Measurements from ENCODE around the gene CTXN3.

The CTXN3 gene

DNA sequence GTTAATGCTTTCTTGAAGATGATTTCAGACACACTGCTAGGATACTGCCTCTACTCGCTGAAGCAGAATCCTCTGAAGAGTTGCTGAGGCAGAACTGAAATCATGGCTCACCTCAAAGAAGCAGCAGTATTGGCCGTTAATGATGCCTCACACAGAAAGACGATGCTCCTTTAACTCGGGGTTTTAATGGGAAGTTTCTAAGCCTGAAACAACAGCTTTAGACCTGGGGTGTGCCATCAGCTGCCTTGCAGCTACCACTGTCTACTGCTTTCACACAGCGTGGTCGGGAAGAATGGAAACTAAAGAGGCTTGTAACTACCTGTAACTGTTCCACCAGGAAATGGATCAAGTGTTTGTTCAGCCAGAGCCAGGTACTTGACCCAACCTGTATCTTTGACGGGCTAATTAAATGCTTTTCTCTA is at the start of gene CTXN3:
Gene CTXN3, plus strand, starts transcription at position 65 of the 422 bp plus-strand sequence. CDS start 8,440 bp downstream, outside the sequence.
- no peak within 1 kb of the TSS for H3K4me3 ChIP-seq (ENCODE audit: low read depth, low read length)
- POLR2A ChIA-PET = no interaction called here
- no peak for DNase-seq (ENCODE audit: low read depth, low spot score)
- CTCF ChIA-PET = no interaction called here
- TF ChIP-seq, protein P1, sequence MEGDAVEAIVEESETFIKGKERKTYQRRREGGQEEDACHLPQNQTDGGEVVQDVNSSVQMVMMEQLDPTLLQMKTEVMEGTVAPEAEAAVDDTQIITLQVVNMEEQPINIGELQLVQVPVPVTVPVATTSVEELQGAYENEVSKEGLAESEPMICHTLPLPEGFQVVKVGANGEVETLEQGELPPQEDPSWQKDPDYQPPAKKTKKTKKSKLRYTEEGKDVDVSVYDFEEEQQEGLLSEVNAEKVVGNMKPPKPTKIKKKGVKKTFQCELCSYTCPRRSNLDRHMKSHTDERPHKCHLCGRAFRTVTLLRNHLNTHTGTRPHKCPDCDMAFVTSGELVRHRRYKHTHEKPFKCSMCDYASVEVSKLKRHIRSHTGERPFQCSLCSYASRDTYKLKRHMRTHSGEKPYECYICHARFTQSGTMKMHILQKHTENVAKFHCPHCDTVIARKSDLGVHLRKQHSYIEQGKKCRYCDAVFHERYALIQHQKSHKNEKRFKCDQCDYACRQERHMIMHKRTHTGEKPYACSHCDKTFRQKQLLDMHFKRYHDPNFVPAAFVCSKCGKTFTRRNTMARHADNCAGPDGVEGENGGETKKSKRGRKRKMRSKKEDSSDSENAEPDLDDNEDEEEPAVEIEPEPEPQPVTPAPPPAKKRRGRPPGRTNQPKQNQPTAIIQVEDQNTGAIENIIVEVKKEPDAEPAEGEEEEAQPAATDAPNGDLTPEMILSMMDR (IDR thresholded peaks at IDR 0.05; ENCODE audit: insufficient read depth, low read length, missing control alignments) = no peak

DNA sequence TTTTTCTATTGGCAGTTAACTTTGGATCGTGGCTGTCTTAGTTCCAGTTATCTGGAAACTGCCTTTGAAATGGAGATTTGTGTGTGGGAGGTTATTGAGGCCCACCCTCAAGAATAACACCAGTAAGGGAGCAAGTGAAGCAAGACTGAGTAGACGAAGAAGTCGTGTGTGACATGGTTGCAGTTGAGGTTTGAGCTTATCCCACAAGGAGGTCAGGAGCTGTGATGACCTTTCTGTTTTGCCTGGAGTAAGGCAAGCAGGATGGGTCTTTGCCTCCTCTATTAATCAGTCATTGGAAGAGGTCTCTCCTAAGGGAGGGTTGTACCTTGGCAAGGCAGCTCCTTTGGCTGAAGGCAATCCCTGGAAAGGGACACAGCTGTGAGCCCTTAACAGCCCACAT is 49.6 kb upstream of the CTXN3 start:
- H3K4me3 ChIP-seq (ENCODE audit: low read depth, low read length) = no peak overlapping the region
- CTCF ChIA-PET = no interaction called here
- DNase-seq (ENCODE audit: low read depth, low spot score) = no peak
- TF ChIP-seq, protein P1 (IDR thresholded peaks at IDR 0.05; ENCODE audit: insufficient read depth, low read length, missing control alignments) = no peak
- POLR2A ChIA-PET = no interaction called here

DNA sequence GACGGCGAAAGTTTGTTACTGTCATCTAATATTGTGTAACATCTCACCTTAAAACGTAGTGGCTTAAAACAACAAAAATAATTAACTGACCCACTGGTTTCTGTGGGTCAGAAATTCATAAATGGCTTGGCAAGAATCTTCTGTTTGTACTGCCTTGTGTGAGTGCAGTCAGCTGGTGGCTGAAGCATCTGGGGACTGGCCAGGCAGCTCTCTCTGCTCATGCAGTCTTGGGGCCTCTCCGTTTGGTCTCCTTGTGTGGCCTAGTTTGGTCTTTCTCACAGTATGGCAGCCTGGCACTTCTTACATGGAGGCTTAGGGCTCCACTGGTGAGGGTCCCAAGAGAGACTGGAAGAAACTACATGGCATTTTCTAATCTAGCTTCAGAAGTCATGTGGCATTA is 49.0 kb upstream of the CTXN3 start:
- no peak overlapping the region for H3K4me3 ChIP-seq (ENCODE audit: low read depth, low read length)
- TF ChIP-seq, protein P1 (IDR thresholded peaks at IDR 0.05; ENCODE audit: insufficient read depth, low read length, missing control alignments) = no peak
- ChIA-PET CTCF (interaction anchor here (0.9 kb wide), 1 partner anchor 14 kb away, joined by 3 read pairs; no protein-coding TSS in a partner anchor), POLR2A (no interaction called here)
- DNase-seq (ENCODE audit: low read depth, low spot score) = no peak

DNA sequence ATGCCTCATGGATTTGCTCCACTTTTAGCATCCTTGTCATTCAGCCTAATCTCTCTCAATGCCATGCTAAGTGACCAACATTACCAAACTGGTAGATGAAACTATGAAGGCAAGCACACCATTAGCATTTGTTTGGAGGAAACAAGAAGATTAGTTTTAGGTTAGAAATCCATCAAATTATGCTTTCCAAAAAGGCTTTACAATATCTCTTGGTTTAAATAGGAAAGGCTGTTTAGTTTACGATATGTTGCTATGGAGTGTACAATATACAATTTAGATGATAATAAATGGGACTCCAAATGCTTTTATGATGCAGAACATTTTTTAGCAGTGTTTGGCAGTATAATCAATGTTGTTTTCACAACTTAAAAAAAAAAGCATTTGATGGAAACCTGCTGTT is 47.8 kb upstream of the CTXN3 start:
- no peak for DNase-seq (ENCODE audit: low read depth, low spot score)
- CTCF ChIA-PET = no interaction called here
- TF ChIP-seq, protein P1 (IDR thresholded peaks at IDR 0.05; ENCODE audit: insufficient read depth, low read length, missing control alignments) = no peak
- H3K4me3 ChIP-seq (ENCODE audit: low read depth, low read length) = no peak overlapping the region
- POLR2A ChIA-PET = no interaction called here

DNA sequence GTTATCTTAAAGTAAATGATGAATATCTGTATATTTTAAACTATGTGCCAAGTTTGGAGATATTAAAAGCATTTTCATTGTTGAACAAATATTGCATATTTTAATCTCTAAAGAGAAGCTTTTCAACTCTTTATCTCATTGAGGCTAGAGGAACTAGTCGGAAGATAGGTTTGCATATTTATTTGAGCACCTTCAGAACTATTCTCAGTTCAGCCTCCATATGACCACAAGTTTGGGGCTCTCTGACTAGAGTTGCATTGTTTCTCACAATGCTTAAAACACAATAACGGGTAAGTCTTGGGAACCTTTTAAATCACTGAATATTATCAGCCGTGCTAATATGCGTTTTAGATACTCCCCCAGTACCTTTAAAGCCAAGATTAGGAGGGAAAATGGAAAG is 47.3 kb upstream of the CTXN3 start:
- POLR2A ChIA-PET = no interaction called here
- TF ChIP-seq, protein P1 (IDR thresholded peaks at IDR 0.05; ENCODE audit: insufficient read depth, low read length, missing control alignments) = no peak
- no peak for DNase-seq (ENCODE audit: low read depth, low spot score)
- no peak overlapping the region for H3K4me3 ChIP-seq (ENCODE audit: low read depth, low read length)
- CTCF ChIA-PET = no interaction called here

DNA sequence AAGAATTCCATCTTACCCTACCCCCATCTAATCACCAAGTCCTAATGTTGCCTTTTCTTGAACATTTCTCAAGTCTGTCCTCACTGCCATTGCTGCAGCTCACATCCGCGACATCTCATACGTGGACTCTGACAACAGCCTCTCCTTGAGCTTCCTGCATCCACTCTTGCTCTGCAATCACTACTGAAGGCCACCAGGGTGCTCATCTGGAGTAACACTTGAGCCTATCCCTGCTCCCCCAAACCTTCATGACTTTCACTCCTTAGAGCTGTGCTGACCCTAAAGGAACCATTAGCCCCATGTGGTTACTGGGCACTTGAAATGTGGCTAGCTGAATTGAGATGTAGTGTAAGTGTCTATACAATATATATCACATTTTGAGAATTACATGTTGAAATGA is 46.4 kb upstream of the CTXN3 start:
- DNase-seq (ENCODE audit: low read depth, low spot score) = no peak
- ChIA-PET POLR2A (no interaction called here), CTCF (no interaction called here)
- H3K4me3 ChIP-seq (ENCODE audit: low read depth, low read length) = no peak overlapping the region
- TF ChIP-seq, protein P1 (IDR thresholded peaks at IDR 0.05; ENCODE audit: insufficient read depth, low read length, missing control alignments) = no peak
